ACHN (cell line): ENCODE measurements around the gene ACP7.
"Not testable (repeated sequence)": the region's sequence is repeated elsewhere in the genome, so short reads cannot be mapped to it uniquely, and the experiment has no call there.

ENCODE experiments used
- DNase-seq: peaks from one replicate; pipeline ENCODE4 v3.0.0-alpha.2; 2015
- in situ Hi-C: cut with HindIII; loops from 2 replicates; pipeline ENCODE4 v1.10.0; 2017; ENCODE audit warnings: low sequenced_read_pairs, low pct_ligation_motif_present, low pct_unique_long_range_greater_than_20kb

The ACP7 gene

DNA sequence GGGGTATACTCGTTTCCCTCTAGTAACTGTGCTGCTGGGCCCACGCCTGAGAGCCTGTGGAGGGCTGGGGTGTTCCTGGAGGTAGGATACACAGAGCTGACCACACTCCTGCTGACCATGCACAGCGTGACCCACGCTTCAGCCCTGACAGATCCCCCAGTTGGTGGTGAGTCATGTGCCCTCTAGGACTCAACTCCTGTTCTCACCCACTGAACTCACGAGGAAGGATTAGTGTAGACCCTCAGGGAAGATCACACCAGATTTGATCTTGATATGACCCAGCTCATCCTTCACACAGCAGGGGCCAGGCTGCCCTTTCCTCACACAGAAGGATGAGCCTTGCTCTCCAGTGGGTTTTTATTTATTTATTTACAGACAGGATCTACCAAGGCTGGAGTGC lies 13.3 kb upstream of the ACP7 start:
- no peak for DNase-seq
- in situ Hi-C loops = no loop called here

- in situ Hi-C loops = no loop called here
- DNase-seq = no peak
These were observed 9.9 kb upstream of the ACP7 start for GRCh38 chr19:39074205-39074692.

DNA sequence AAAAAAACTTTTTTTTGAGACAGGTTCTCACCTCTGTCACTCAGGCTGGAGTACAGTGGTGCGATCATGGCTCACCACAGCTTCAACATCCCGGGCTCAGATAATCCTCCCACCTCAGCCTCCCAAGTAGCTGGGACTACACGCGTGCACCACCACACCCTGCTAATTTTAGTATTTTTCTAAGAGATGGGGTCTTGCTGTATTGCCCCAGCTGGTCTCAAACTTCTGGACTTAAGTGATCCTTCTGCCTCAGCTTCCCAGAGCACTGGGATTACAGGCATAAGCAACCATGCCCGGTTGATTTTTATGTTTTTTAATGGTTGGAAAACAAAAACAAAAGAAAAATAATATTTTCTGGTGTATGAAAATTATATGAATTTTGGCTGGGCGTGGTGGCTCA lies 9.2 kb upstream of the ACP7 start:
- DNase-seq = no peak
- in situ Hi-C loops = no loop called here

GRCh38 chr19:39077323-39077722 lies 6.8 kb upstream of the ACP7 start:
- no peak for DNase-seq
- in situ Hi-C loops = no loop called here

DNA sequence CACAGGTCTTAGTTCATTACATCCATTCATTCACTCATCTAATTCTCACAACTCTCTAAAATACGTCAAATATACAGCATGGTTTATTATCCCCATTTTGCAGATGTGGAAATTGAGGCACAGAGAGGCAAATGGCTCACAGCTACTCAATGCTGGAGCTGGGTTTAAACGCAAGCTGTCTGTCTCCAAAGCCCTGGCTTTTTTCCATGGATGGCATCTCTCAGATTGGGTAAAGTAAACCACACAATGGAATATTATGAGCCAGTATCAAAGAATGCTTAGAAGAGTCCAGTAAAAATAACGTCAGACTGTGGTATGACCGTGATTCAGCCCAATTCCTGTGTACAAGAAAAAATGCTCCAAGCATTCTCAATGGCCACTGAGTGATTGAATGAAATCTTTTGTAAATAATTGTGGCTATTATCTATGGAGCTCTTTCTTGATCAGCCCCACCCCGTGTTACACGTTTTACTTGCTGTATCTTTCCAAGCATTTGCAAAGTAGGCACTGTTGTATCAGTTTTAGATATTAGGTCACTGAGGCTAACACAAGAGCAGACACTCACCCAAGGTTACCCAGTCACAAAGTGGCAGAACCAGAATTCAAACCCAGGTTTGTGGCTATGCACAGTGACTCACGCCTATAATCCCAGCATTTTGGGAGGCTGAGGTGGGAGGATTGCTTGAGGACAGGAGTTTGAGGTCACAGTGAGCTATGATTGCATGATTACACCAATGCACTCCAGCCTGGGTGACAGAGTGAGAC lies 5.5 kb upstream of the ACP7 start:
- peak; percentile 86 for DNase-seq
- in situ Hi-C loops = no loop called here

DNA sequence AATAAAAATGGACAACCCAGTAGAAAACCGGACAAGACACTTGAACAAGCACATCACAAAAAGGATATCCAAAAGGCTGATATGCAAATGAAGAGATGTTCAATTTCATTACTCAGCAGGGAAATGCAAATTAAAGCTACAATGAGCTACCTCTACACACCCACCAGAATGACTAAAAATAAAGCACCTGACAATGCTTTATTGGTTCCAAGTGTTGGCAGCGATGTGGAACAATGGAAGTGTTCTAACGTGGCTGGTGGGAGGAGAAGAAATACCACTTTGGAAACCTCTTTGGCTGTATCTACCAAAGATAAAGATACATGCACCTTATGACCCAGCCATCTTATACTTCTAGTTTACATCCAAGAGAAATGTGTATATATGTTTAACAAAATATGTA lies 3.7 kb upstream of the ACP7 start:
- DNase-seq = no peak
- in situ Hi-C loops = no loop called here

GRCh38 chr19:39082167-39082566 lies 2.0 kb upstream of the ACP7 start:
- no peak for DNase-seq
- in situ Hi-C loops = no loop called here

GRCh38 chr19:39082745-39083598 lies 1.2 kb upstream of the ACP7 start:
- in situ Hi-C loops = no loop called here
- peak; percentile 2 for DNase-seq

GRCh38 chr19:39083599-39083982 lies 577 bp upstream of the ACP7 start:
- in situ Hi-C loops = no loop called here

GRCh38 chr19:39084732-39085080 lies 538 bp downstream of the ACP7 start:
- DNase-seq = no peak
- in situ Hi-C loops = no loop called here

More at GRCh38 chr19:39083599-39083982, 577 bp upstream of the ACP7 start:
- DNase-seq = no peak

DNA sequence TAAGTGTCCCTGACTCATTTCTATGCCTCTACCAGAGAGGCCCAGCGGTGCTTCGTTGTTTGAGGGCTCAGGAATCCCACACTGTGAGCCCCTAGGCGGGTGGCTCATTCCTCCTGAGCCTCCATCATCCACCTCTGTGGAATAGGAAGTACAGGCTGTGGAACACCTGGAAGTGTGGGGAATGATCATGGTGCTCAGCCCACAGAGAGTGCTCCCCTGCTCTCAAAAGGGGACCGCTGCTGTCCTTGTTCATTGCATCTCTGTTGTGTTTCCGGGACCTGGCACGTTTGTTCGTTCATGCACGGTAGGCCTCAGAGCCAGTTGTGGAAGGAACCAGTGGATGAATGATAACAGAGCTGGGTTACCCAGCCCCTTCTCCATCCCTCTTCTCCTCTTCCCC lies 1.2 kb downstream of the ACP7 start:
- in situ Hi-C loops = no loop called here
- no peak for DNase-seq

- DNase-seq = no peak
- in situ Hi-C loops = no loop called here
These were observed 2.2 kb downstream of the ACP7 start for GRCh38 chr19:39086386-39086785.

GRCh38 chr19:39087907-39088686 lies 3.9 kb downstream of the ACP7 start:
- DNase-seq = no peak
- in situ Hi-C loops = no loop called here

GRCh38 chr19:39090016-39090415 lies 5.8 kb downstream of the ACP7 start:
- in situ Hi-C loops, DNase-seq: not testable (repeated sequence)

GRCh38 chr19:39090881-39091280 lies 6.7 kb downstream of the ACP7 start:
- no peak for DNase-seq
- in situ Hi-C loops = no loop called here

DNA sequence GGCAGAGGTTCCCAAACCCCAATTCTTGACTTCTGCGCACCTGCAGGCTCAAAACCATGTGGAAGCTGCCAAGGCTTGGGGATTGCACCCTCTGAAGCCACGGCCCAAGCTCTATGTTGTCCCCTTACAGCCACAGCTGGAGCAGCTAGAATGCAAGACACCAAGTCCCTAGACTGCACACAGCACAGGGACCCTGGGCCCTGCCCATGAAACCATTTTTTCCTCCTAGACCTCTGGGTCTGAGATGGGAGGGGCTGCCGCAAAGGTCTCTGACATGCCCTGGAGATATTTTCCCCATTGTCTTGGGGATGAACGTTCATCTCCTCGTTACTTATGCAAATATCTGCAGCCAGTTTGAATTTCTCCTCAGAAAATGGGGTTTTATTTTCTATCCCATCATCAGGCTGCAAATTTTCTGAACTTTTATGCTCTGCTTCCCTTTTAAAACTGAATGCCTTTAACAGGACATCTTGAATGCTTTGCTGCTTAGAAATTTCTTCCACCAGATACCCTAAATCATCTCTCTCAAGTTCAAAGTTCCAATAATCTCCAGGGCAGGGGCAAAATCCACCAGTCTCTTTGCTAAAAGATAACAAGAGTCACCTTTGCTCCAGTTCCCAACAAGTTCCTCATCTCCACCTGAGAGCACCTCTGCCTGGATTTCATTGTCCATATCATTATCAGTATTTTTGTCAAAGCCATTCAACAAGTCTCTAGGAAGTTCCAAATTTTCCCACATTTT lies 11.8 kb downstream of the ACP7 start:
- in situ Hi-C loops, DNase-seq: not testable (repeated sequence)

- no peak for DNase-seq
- in situ Hi-C loops = no loop called here
These were observed 13.1 kb downstream of the ACP7 start for GRCh38 chr19:39097299-39097698.

GRCh38 chr19:39097721-39098120 lies 13.6 kb downstream of the ACP7 start:
- DNase-seq = no peak
- in situ Hi-C loops = no loop called here
